Esophagus muscularis mucosa (tissue), 4 donors: Measurements from ENCODE around the gene CDPF1.

ENCODE experiments used
- CTCF ChIP-seq, 3 experiments: fragments of 200-600 bp in 2 of 3; fragments of 450-650 bp in 1 of 3; sonication (generic) in 2 of 3; IDR thresholded peaks; one replicate each; pipeline ENCODE4 v1.5.1; 2017 to 2019; ENCODE audit warnings: antibody characterized with exemption in 3 of 3, mild to moderate bottlenecking in 2 of 3, moderate library complexity in 1 of 3
- EP300 ChIP-seq: sonication (generic); formaldehyde crosslinking; IDR thresholded peaks from one replicate; pipeline ENCODE4 v1.6.1; 2017; ENCODE audit warnings: antibody characterized with exemption
- POLR2A ChIP-seq: fragments of 450-650 bp; IDR thresholded peaks from one replicate; pipeline ENCODE4 v1.6.1; 2017; ENCODE audit warnings: antibody characterized with exemption, moderate library complexity, mild to moderate bottlenecking, low read depth
- POLR2AphosphoS5 ChIP-seq, 2 donors: sonication (generic); formaldehyde crosslinking; IDR thresholded peaks; one replicate each; pipeline ENCODE4 v1.6.1; 2017; ENCODE audit warnings: antibody characterized with exemption in 2 of 2

- TF ChIP-seq EP300 (no peak), POLR2A (no peak), CTCF (IDR thresholded peaks at IDR 0.05) (no peak), POLR2AphosphoS5 (IDR thresholded peaks at IDR 0.05) (no peak)
These were observed 49.0 kb upstream of the CDPF1 start for GRCh38 chr22:46299101-46299500.
